ENCODE results near the gene PTPRF. TPM values are rescaled to one million over a fixed set of nuclear protein-coding genes. Genes with fewer than 3 reads are reported as not detected.

Gene PTPRF
- total RNA-seq, 2 donors from 2014 or later: 182 to 292 TPM

GRCh38 chr1:43592051-43592665 is 61.5 kb downstream of the PTPRF start:
- no peak overlapping the region for H3K4me3 ChIP-seq
- no peak for DNase-seq (ENCODE audit: low spot score)
- TF ChIP-seq POLR2A (IDR thresholded peaks at IDR 0.05) (no peak), CTCF (IDR thresholded peaks at IDR 0.05) (no peak), POLR2AphosphoS5 (IDR thresholded peaks at IDR 0.05) (no peak)
- no peaks in the 10 kb centered on the region for H3K36me3 ChIP-seq
- H3K27me3 ChIP-seq (replicated peaks; ENCODE audit: insufficient read depth): no peaks in the 10 kb centered on the region
- H3K4me1 ChIP-seq (replicated peaks): no peaks in the 10 kb centered on the region
- H3K9me3 ChIP-seq: no peaks in the 10 kb centered on the region
- 90% methylated on average over 11 of the region's 11 CpGs for WGBS
- intact Hi-C loops (cut with DNase I): no loop called here
- H3K27ac ChIP-seq: no peak overlapping the region

GRCh38 chr1:43592974-43593683 is 62.4 kb downstream of the PTPRF start:
- no peaks in the 10 kb centered on the region for H3K27me3 ChIP-seq (replicated peaks; ENCODE audit: insufficient read depth)
- no peak overlapping the region for H3K27ac ChIP-seq
- no peak overlapping the region for H3K4me3 ChIP-seq
- H3K4me1 ChIP-seq (replicated peaks): no peaks in the 10 kb centered on the region
- no peaks in the 10 kb centered on the region for H3K36me3 ChIP-seq
- TF ChIP-seq POLR2A (IDR thresholded peaks at IDR 0.05) (no peak), POLR2AphosphoS5 (IDR thresholded peaks at IDR 0.05) (no peak), CTCF (IDR thresholded peaks at IDR 0.05) (no peak)
- H3K9me3 ChIP-seq: no peaks in the 10 kb centered on the region
- WGBS: 87% methylated on average over 15 of the region's 16 CpGs
- no peak for DNase-seq (ENCODE audit: low spot score)
- intact Hi-C loops (cut with DNase I): no loop called here

GRCh38 chr1:43596579-43596978 is 65.9 kb downstream of the PTPRF start:
- Histone ChIP-seq H3K4me1 (replicated peaks) (no peaks in the 10 kb centered on the region), H3K36me3 (no peaks in the 10 kb centered on the region), H3K9me3 (no peaks in the 10 kb centered on the region), H3K27ac (no peak overlapping the region), H3K27me3 (replicated peaks; ENCODE audit: insufficient read depth) (no peaks in the 10 kb centered on the region), H3K4me3 (no peak overlapping the region)
- intact Hi-C loops (cut with DNase I): no loop called here
- TF ChIP-seq POLR2A (IDR thresholded peaks at IDR 0.05) (no peak), POLR2AphosphoS5 (IDR thresholded peaks at IDR 0.05) (no peak), CTCF (IDR thresholded peaks at IDR 0.05) (no peak)
- 70% methylated on average over 7 of the region's 8 CpGs for WGBS
- no peak for DNase-seq (ENCODE audit: low spot score)

GRCh38 chr1:43597028-43597427 is 66.3 kb downstream of the PTPRF start:
- no peak for TF ChIP-seq CTCF (IDR thresholded peaks at IDR 0.05)
- H3K27me3 ChIP-seq (replicated peaks; ENCODE audit: insufficient read depth): no peaks in the 10 kb centered on the region
- H3K36me3 ChIP-seq: no peaks in the 10 kb centered on the region
- DNase-seq (ENCODE audit: low spot score): no peak
- intact Hi-C loops (cut with DNase I): no loop called here
- H3K4me3 ChIP-seq: no peak overlapping the region
- H3K9me3 ChIP-seq: no peaks in the 10 kb centered on the region
- H3K4me1 ChIP-seq (replicated peaks): no peaks in the 10 kb centered on the region
- no peak overlapping the region for H3K27ac ChIP-seq
- WGBS: 92% methylated on average over 5 of the region's 5 CpGs

GRCh38 chr1:43597721-43598120 is 67.0 kb downstream of the PTPRF start:
- Histone ChIP-seq H3K27ac (no peak overlapping the region), H3K36me3 (no peaks in the 10 kb centered on the region), H3K9me3 (no peaks in the 10 kb centered on the region), H3K4me1 (replicated peaks) (no peaks in the 10 kb centered on the region), H3K27me3 (replicated peaks; ENCODE audit: insufficient read depth) (no peaks in the 10 kb centered on the region), H3K4me3 (no peak overlapping the region)
- intact Hi-C loops (cut with DNase I): no loop called here
- 94% methylated on average over 31 of the region's 31 CpGs for WGBS
- TF ChIP-seq CTCF (IDR thresholded peaks at IDR 0.05): no peak
- TF ChIP-seq POLR2A (IDR thresholded peaks at IDR 0.05): no peak
- TF ChIP-seq POLR2AphosphoS5 (IDR thresholded peaks at IDR 0.05): no peak
- no peak for DNase-seq (ENCODE audit: low spot score)
